Keratinocyte (primary cell): ENCODE data around the gene SIPA1L2. TPM values are rescaled to one million over a fixed set of nuclear protein-coding genes. Genes with fewer than 3 reads are reported as not detected.

Experiments used
- DNase-seq: peaks from one replicate; pipeline ENCODE4 v3.0.0-alpha.2; 2011; ENCODE audit warnings: low read depth, missing footprints, low spot score
- FAIRE-seq: peaks from 2 replicates; lab custom pipeline; 2011; peaks lifted over from hg19 to GRCh38; lab: Jason Lieb, UNC
- H2AFZ ChIP-seq: 2 replicates; pipeline ENCODE4 v1.6.0; 2012; ENCODE audit warnings: low read length, control low read depth, inconsistent platforms; ENCODE audit not compliant: control insufficient read depth
- H3K27ac ChIP-seq: 2 replicates; pipeline ENCODE4 v1.5.1; 2011; ENCODE audit warnings: low read length; ENCODE audit not compliant: control insufficient read depth, insufficient read depth
- H3K27me3 ChIP-seq: 3 replicates; pipeline ENCODE4 v1.6.0; 2011; ENCODE audit warnings: low read length; ENCODE audit not compliant: control insufficient read depth, insufficient read depth; ENCODE audit errors: extremely low read depth
- H3K36me3 ChIP-seq, 2 experiments: 2 replicates in 1 of 2; 3 replicates in 1 of 2; pipeline ENCODE4 v1.5.1; 2011; ENCODE audit warnings: low read length in 2 of 2, mild to moderate bottlenecking in 1 of 2; ENCODE audit not compliant: control insufficient read depth in 2 of 2, insufficient read depth in 2 of 2; ENCODE audit errors: extremely low read depth in 1 of 2
- H3K4me1 ChIP-seq: 3 replicates; pipeline ENCODE4 v1.5.1; 2011; ENCODE audit warnings: low read length; ENCODE audit not compliant: control insufficient read depth, insufficient read depth; ENCODE audit errors: extremely low read depth
- H3K4me2 ChIP-seq: 3 replicates; pipeline ENCODE4 v1.6.0; 2011; ENCODE audit warnings: low read depth, low read length; ENCODE audit not compliant: control insufficient read depth, insufficient read depth; ENCODE audit errors: extremely low read depth
- H3K4me3 ChIP-seq, 3 experiments: fragments of 200-600 bp in 1 of 3; sonication (generic) in 1 of 3; 2 replicates in 2 of 3; 3 replicates in 1 of 3; pipeline ENCODE4 v1.5.1; 2011 to 2016; ENCODE audit warnings: low read length in 3 of 3, mild to moderate bottlenecking in 3 of 3, control low read depth in 2 of 3, inconsistent platforms in 1 of 3, low read depth in 1 of 3, mixed read lengths in 1 of 3, mixed run types in 1 of 3, moderate library complexity in 1 of 3; ENCODE audit not compliant: control insufficient read depth in 2 of 3, insufficient read depth in 2 of 3; ENCODE audit errors: extremely low read depth in 1 of 3
- H3K79me2 ChIP-seq: 2 replicates; pipeline ENCODE4 v1.6.0; 2012; ENCODE audit warnings: low read length; ENCODE audit not compliant: control insufficient read depth, insufficient read depth
- H3K9ac ChIP-seq: 3 replicates; pipeline ENCODE4 v1.6.0; 2011; ENCODE audit warnings: low read length; ENCODE audit not compliant: control insufficient read depth, insufficient read depth; ENCODE audit errors: extremely low read depth
- H3K9me1 ChIP-seq: 3 replicates; pipeline ENCODE4 v1.6.0; 2011; ENCODE audit warnings: low read length; ENCODE audit not compliant: control insufficient read depth, insufficient read depth; ENCODE audit errors: extremely low read depth
- H3K9me3 ChIP-seq: 2 replicates; pipeline ENCODE4 v1.5.1; 2012; ENCODE audit warnings: low read depth, low read length; ENCODE audit not compliant: control insufficient read depth
- H4K20me1 ChIP-seq: 3 replicates; pipeline ENCODE4 v1.6.0; 2011; ENCODE audit warnings: low read length; ENCODE audit not compliant: control insufficient read depth, insufficient read depth; ENCODE audit errors: extremely low read depth
- EZH2 ChIP-seq: IDR thresholded peaks from one replicate; pipeline ENCODE4 v1.6.1; 2012; ENCODE audit warnings: inconsistent platforms, mild to moderate bottlenecking, low read length, moderate library complexity
- dilution Hi-C: fragments of 300-500 bp; cut with MboI; formaldehyde crosslinking; loops from one replicate; pipeline ENCODE4 v1.7.0; 2020; ENCODE audit warnings: low sequenced_read_pairs; ENCODE audit not compliant: extremely low pct_ligation_motif_present
- polyA plus RNA-seq, 5 experiments: library from polyadenylated mRNA; depleted of rRNA in 3 of 5; stranded (reverse) in 3 of 5; stranded (forward) in 1 of 5; unstranded in 1 of 5; fragments of >200 nt; gene quantifications; 1 replicate in 1 of 5; 2 replicates in 3 of 5; 3 replicates in 1 of 5; pipeline versions ENCODE4 v1.2.1 to v1.2.3, GENCODE V29; 2011 to 2012; ENCODE audit warnings: missing spikeins in 2 of 5, low read depth in 1 of 5, low replicate concordance in 1 of 5
- TF ChIP-seq, protein P1 (sequence below), 3 experiments: IDR thresholded peaks in 1 of 3; conservative IDR thresholded peaks in 1 of 3; optimal IDR thresholded peaks in 1 of 3; 2 replicates in 2 of 3; 3 replicates in 1 of 3; pipeline versions ENCODE3 to v1.5.1; 2011; ENCODE audit warnings: low read length in 3 of 3, mild to moderate bottlenecking in 3 of 3, moderate library complexity in 2 of 3, control low read depth in 1 of 3, inconsistent platforms in 1 of 3; ENCODE audit not compliant: insufficient read depth in 2 of 3; ENCODE audit errors: extremely low read depth in 1 of 3

SIPA1L2 gene
- polyA plus RNA-seq, 1 donor (not counting 4 experiments of a cell fraction or from before 2014, with no cell fraction given): 2.1 TPM

DNA sequence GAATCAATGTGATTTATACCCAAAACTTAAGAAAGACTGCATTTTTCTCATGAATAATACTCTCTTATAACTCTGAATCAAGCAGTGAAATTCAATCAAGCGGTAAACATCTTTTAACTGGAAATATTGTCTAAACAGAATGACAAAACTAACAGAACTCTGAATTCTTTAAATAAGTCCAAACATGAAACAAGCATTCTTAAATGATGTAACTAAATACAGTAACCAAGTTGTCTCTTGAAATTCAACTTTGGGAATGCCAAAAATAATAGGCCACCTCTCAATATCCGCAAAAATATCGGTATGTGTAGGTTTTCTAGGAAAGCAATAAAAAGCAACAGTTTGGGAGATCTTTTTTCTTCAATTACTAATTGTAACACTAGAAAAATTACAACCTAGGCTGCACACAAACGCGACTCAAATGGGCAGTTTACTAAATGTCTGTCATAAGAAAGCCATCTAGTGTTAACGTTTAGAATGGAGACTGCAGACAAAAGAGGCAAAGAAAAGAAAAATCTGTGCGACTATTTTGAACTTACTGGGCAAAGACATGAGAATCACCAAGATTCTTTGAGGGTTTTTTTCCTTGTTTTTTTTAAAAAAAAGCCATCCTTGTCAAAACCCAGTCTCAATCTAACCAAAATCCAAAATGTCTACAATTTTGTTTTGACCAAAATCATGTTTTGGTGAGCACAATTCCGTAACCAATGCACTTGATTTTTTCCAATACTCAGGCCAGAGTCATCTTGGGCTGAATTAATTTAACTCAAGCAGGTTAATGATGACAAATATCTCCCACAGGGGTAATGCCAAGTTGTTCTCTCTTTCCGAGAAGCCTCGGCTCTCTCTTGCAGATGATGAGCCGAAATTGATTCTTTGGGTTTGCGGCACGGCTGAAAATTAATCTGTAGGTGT, 1.3 kb downstream of the SIPA1L2 start:
- Histone ChIP-seq H4K20me1 (no peaks in the 10 kb centered on the region), H2AFZ (peak overlapping the region; percentile 60), H3K27ac (no peak overlapping the region), H3K4me2 (peak overlapping the region; percentile 82), H3K9me3 (no peaks in the 10 kb centered on the region), H3K4me1 (peaks cover 12% of the 10 kb centered on the region), H3K9ac (peak overlapping the region; percentile 52), H3K36me3 (no peaks in the 10 kb centered on the region), H3K27me3 (no peaks in the 10 kb centered on the region), H3K79me2 (no peaks in the 10 kb centered on the region), H3K9me1 (no peaks in the 10 kb centered on the region), H3K4me3 (peak overlapping the region; percentile 61 to 79 (median 73))
- FAIRE-seq (no peak), DNase-seq (no peak)
- dilution Hi-C loops: no loop called here
- TF ChIP-seq, protein P1, sequence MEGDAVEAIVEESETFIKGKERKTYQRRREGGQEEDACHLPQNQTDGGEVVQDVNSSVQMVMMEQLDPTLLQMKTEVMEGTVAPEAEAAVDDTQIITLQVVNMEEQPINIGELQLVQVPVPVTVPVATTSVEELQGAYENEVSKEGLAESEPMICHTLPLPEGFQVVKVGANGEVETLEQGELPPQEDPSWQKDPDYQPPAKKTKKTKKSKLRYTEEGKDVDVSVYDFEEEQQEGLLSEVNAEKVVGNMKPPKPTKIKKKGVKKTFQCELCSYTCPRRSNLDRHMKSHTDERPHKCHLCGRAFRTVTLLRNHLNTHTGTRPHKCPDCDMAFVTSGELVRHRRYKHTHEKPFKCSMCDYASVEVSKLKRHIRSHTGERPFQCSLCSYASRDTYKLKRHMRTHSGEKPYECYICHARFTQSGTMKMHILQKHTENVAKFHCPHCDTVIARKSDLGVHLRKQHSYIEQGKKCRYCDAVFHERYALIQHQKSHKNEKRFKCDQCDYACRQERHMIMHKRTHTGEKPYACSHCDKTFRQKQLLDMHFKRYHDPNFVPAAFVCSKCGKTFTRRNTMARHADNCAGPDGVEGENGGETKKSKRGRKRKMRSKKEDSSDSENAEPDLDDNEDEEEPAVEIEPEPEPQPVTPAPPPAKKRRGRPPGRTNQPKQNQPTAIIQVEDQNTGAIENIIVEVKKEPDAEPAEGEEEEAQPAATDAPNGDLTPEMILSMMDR (optimal IDR thresholded peaks at IDR 0.05 in 1 of 3, IDR thresholded peaks at IDR 0.05 in 1 of 3, conservative IDR thresholded peaks at IDR 0.05 in 1 of 3; ENCODE audit: extremely low read depth in 1 of 3, insufficient read depth in 2 of 3, low read length in 3 of 3): peak in 1 of 3 experiments; percentile 17
- TF ChIP-seq EZH2: no peak

DNA sequence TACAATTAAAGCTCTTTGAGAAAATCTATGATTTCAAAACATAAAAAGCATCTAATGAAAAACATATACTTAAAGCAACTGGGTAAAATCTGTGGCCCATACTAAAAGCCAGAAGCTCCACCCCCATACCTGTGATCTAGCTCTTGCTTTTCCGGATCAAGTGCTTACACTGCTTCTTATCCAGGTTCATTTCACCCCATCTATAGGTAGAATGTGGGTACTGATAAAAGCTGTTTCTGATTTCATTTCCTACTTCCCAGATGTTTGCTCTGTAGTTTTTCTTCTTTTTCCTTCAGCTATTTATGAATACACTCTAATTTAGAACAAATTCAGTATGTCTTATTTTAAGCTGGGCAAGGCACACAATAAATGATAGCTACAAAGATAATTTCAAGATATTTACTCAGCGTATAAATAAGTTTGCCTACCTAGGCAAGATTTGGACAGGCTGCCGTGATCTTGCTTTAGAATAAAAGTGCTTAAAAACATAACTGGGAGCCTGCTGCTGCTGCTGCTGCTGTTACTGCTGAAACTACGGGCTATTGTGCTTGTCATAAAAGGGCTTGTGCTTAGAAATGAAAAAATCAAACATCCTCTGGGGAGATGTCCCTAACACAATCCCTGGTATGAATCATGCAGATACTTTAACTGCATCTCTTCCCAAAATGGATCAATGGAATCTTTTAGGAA, 2.1 kb downstream of the SIPA1L2 start:
- no peak overlapping the region for H3K9ac ChIP-seq
- DNase-seq: no peak

More for the DNA sequence above, 2.1 kb downstream of the SIPA1L2 start:
- Histone ChIP-seq H3K9me3 (no peaks in the 10 kb centered on the region), H3K4me1 (peaks cover 12% of the 10 kb centered on the region), H3K4me2 (no peak overlapping the region), H3K36me3 (no peaks in the 10 kb centered on the region), H4K20me1 (no peaks in the 10 kb centered on the region), H2AFZ (no peak overlapping the region), H3K4me3 (no peak overlapping the region), H3K79me2 (no peaks in the 10 kb centered on the region), H3K9me1 (no peaks in the 10 kb centered on the region), H3K27me3 (no peaks in the 10 kb centered on the region), H3K27ac (no peak overlapping the region)
- FAIRE-seq: peak; percentile 88
- no peak for TF ChIP-seq EZH2
- TF ChIP-seq, protein P1 (optimal IDR thresholded peaks at IDR 0.05 in 1 of 3, IDR thresholded peaks at IDR 0.05 in 1 of 3, conservative IDR thresholded peaks at IDR 0.05 in 1 of 3; ENCODE audit: extremely low read depth in 1 of 3, insufficient read depth in 2 of 3, low read length in 3 of 3): peak; percentile 46 to 69 (median 54)
- dilution Hi-C loops: no loop called here
